Measurements from ENCODE around the gene C11orf68. TPM values are rescaled to one million over a fixed set of nuclear protein-coding genes. Genes with fewer than 3 reads are reported as not detected.
"Not testable (repeated sequence)": the region's sequence is repeated elsewhere in the genome, so short reads cannot be mapped to it uniquely, and the experiment has no call there.

C11orf68 gene
- total RNA-seq, 2 experiments from 2014 or later, result 27.5 to 37.8 TPM

- CTCF ChIA-PET, result interaction anchor here (1.4 to 26.4 kb wide), 6 partner anchors 9 to 122 kb away, joined by 3 to 710 read pairs (median 8); partner anchors contain the start of genes AP5B1, CCDC85B, CFL1 and CTSW
- Mint-ChIP-seq H3K4me3 (peak within 1 kb of the TSS; percentile 72), H3K9me3 (ENCODE audit: low read depth) (no peaks in the 10 kb centered on the region), H3K27me3 (peaks cover 3% of the 10 kb centered on the region), H3K27ac (peak within 1 kb of the TSS; percentile 70), H3K36me3 (peaks cover 2% of the 10 kb centered on the region), H3K4me1 (peaks cover 56% of the 10 kb centered on the region)
- ATAC-seq (peak; percentile 84), DNase-seq (peak; percentile 93)
These were observed 18.6 kb downstream of the C11orf68 start, which contains the start of gene FOSL1 for GRCh38 chr11:65900125-65900898. TSS of gene FOSL1 (minus strand) at chr11:65900388. CDS start at chr11:65900339, 49 bp downstream.

- DNase-seq (peak; percentile 83), ATAC-seq (peak; percentile 47)
- Mint-ChIP-seq H3K9me3 (ENCODE audit: low read depth) (no peaks in the 10 kb centered on the region), H3K36me3 (peaks cover 4% of the 10 kb centered on the region), H3K27me3 (peaks cover 3% of the 10 kb centered on the region), H3K27ac (peak overlapping the region; percentile 70), H3K4me3 (peak overlapping the region; percentile 72), H3K4me1 (peaks cover 60% of the 10 kb centered on the region)
- CTCF ChIA-PET, result interaction anchor here (1.4 to 26.4 kb wide), 6 partner anchors 10 to 188 kb away, joined by 3 to 710 read pairs (median 7); partner anchors contain the start of genes CCDC85B, CFL1, CTSW and EFEMP2
These were observed 19.3 kb downstream of the C11orf68 start for GRCh38 chr11:65899356-65900124.

GRCh38 chr11:65898656-65899355 is 20.1 kb downstream of the C11orf68 start:
- peaks cover under 1% of the 10 kb centered on the region for H3K27me3 Mint-ChIP-seq
- ATAC-seq (no peak), DNase-seq (no peak)

GRCh38 chr11:65897020-65897471 is 21.8 kb downstream of the C11orf68 start:
- Mint-ChIP-seq H3K36me3 (peaks cover 5% of the 10 kb centered on the region), H3K4me1 (peaks cover 69% of the 10 kb centered on the region), H3K9me3 (ENCODE audit: low read depth) (no peaks in the 10 kb centered on the region), H3K27ac (peak overlapping the region; percentile 57), H3K4me3 (no peak overlapping the region), H3K27me3 (no peaks in the 10 kb centered on the region)
- CTCF ChIA-PET, result interaction anchor here (1.6 to 26.4 kb wide), 4 partner anchors 9 to 31 kb away, joined by 3 to 710 read pairs (median 101); partner anchors contain the start of genes CCDC85B, CFL1, CTSW and EFEMP2
- DNase-seq (no peak), ATAC-seq (no peak)

More at GRCh38 chr11:65898656-65899355, 20.1 kb downstream of the C11orf68 start:
- CTCF ChIA-PET, result interaction anchor here (0.7 to 26.4 kb wide), 8 partner anchors 11 to 187 kb away, joined by 3 to 710 read pairs (median 4); partner anchors contain the start of genes CCDC85B, CFL1, CTSW and EFEMP2
- Mint-ChIP-seq H3K4me1 (peaks cover 67% of the 10 kb centered on the region), H3K9me3 (ENCODE audit: low read depth) (no peaks in the 10 kb centered on the region), H3K4me3 (peak overlapping the region; percentile 73), H3K36me3 (peaks cover 4% of the 10 kb centered on the region), H3K27ac (peak overlapping the region; percentile 81)

- H3K4me1 Mint-ChIP-seq, result peaks cover 62% of the 10 kb centered on the region
- H3K4me3 Mint-ChIP-seq, result no peak overlapping the region
- no peaks in the 10 kb centered on the region for H3K27me3 Mint-ChIP-seq
- CTCF ChIA-PET, result interaction anchor here (1.6 to 26.4 kb wide), 4 partner anchors 9 to 32 kb away, joined by 3 to 710 read pairs (median 101); partner anchors contain the start of genes CCDC85B, CFL1, CTSW and EFEMP2
- H3K27ac Mint-ChIP-seq, result peak overlapping the region; percentile 51
- H3K9me3 Mint-ChIP-seq (ENCODE audit: low read depth), result no peaks in the 10 kb centered on the region
- H3K36me3 Mint-ChIP-seq, result peaks cover 5% of the 10 kb centered on the region
- no peak for DNase-seq
- no peak for ATAC-seq
These were observed 22.5 kb downstream of the C11orf68 start for GRCh38 chr11:65896034-65896999.

GRCh38 chr11:65895482-65895981 is 23.3 kb downstream of the C11orf68 start:
- peaks cover 55% of the 10 kb centered on the region for H3K4me1 Mint-ChIP-seq
- peaks cover 5% of the 10 kb centered on the region for H3K36me3 Mint-ChIP-seq
- H3K4me3 Mint-ChIP-seq, result no peak overlapping the region
- DNase-seq (no peak), ATAC-seq (no peak)
- peak overlapping the region; percentile 72 for H3K27ac Mint-ChIP-seq
- H3K27me3 Mint-ChIP-seq, result no peaks in the 10 kb centered on the region
- CTCF ChIA-PET, result interaction anchor here (1.6 to 26.4 kb wide), 4 partner anchors 8 to 33 kb away, joined by 3 to 710 read pairs (median 101); partner anchors contain the start of genes CCDC85B, CFL1, CTSW and EFEMP2
- H3K9me3 Mint-ChIP-seq (ENCODE audit: low read depth), result no peaks in the 10 kb centered on the region

- Mint-ChIP-seq H3K27me3 (no peaks in the 10 kb centered on the region), H3K27ac (peak overlapping the region; percentile 81), H3K4me1 (peaks cover 64% of the 10 kb centered on the region), H3K4me3 (peak overlapping the region; percentile 96), H3K36me3 (peaks cover 5% of the 10 kb centered on the region), H3K9me3 (ENCODE audit: low read depth) (no peaks in the 10 kb centered on the region)
- peak; percentile 77 for DNase-seq
- ATAC-seq, result peak; percentile 14
- CTCF ChIA-PET, result interaction anchor here (0.6 to 26.4 kb wide), 10 partner anchors 6 to 399 kb away, joined by 3 to 710 read pairs (median 4); partner anchors contain the start of genes C11orf68, CCDC85B, CFL1 and CTSW
These were observed 24.7 kb downstream of the C11orf68 start for GRCh38 chr11:65894034-65894591.

GRCh38 chr11:65892661-65893317 is 26.1 kb downstream of the C11orf68 start:
- Mint-ChIP-seq H3K27me3 (no peaks in the 10 kb centered on the region), H3K27ac (peak overlapping the region; percentile 81), H3K4me1 (peaks cover 69% of the 10 kb centered on the region), H3K9me3 (ENCODE audit: low read depth) (no peaks in the 10 kb centered on the region), H3K4me3 (peak overlapping the region; percentile 96), H3K36me3 (peaks cover 5% of the 10 kb centered on the region)
- DNase-seq, result peak; percentile 45
- CTCF ChIA-PET, result interaction anchor here (0.7 to 26.4 kb wide), 13 partner anchors 5 to 96 kb away, joined by 3 to 710 read pairs (median 4); partner anchors contain the start of genes C11orf68, CCDC85B, CFL1 and CTSW
- ATAC-seq, result no peak

GRCh38 chr11:65892137-65892540 is 26.7 kb downstream of the C11orf68 start:
- not testable (repeated sequence) for H3K36me3 Mint-ChIP-seq; H3K9me3 Mint-ChIP-seq (ENCODE audit: low read depth); H3K27me3 Mint-ChIP-seq; ATAC-seq
- Mint-ChIP-seq H3K4me3 (peak overlapping the region; percentile 96), H3K4me1 (peaks cover 69% of the 10 kb centered on the region), H3K27ac (peak overlapping the region; percentile 81)
- DNase-seq, result peak; percentile 67
- CTCF ChIA-PET, result interaction anchor here (0.7 to 26.4 kb wide), 10 partner anchors 4 to 96 kb away, joined by 3 to 710 read pairs (median 9); partner anchors contain the start of genes CCDC85B, CFL1, CTSW and EFEMP2

GRCh38 chr11:65891219-65892136 is 27.4 kb downstream of the C11orf68 start:
- Mint-ChIP-seq H3K36me3 (peaks cover 5% of the 10 kb centered on the region), H3K9me3 (ENCODE audit: low read depth) (no peaks in the 10 kb centered on the region), H3K4me1 (peaks cover 69% of the 10 kb centered on the region), H3K27me3 (no peaks in the 10 kb centered on the region), H3K27ac (peak overlapping the region; percentile 81), H3K4me3 (peak overlapping the region; percentile 96)
- ATAC-seq (no peak), DNase-seq (peak; percentile 67)
- CTCF ChIA-PET, result interaction anchor here (0.7 to 26.4 kb wide), 24 partner anchors 4 to 276 kb away, joined by 3 to 710 read pairs (median 6); partner anchors contain the start of genes AP5B1, BANF1, CCDC85B and CFL1

All from activated CD8-positive, alpha-beta memory T cell treated with anti-CD3 and anti-CD28 coated beads, Interleukin-2, amount 10 ng/mL, durations not matched to agents 7 days and 5 days (primary cell).